A549 treated with Mapracorat at 1 μM for 4 hours (cell line): ENCODE measurements around the gene MAPK4. TPM values are rescaled to one million over a fixed set of nuclear protein-coding genes. Genes with fewer than 3 reads are reported as not detected.

Experiments used
- total RNA-seq: library from RNA; stranded (reverse); fragments of 200-300 nt; extraction: Qiagen RNA extraction; gene quantifications from 5 replicates; pipeline ENCODE4 v1.2.3, GENCODE V29; 2022

The MAPK4 gene
- total RNA-seq = 0.12 to 0.23 TPM (median 0.14 TPM) in 5 replicates

DNA sequence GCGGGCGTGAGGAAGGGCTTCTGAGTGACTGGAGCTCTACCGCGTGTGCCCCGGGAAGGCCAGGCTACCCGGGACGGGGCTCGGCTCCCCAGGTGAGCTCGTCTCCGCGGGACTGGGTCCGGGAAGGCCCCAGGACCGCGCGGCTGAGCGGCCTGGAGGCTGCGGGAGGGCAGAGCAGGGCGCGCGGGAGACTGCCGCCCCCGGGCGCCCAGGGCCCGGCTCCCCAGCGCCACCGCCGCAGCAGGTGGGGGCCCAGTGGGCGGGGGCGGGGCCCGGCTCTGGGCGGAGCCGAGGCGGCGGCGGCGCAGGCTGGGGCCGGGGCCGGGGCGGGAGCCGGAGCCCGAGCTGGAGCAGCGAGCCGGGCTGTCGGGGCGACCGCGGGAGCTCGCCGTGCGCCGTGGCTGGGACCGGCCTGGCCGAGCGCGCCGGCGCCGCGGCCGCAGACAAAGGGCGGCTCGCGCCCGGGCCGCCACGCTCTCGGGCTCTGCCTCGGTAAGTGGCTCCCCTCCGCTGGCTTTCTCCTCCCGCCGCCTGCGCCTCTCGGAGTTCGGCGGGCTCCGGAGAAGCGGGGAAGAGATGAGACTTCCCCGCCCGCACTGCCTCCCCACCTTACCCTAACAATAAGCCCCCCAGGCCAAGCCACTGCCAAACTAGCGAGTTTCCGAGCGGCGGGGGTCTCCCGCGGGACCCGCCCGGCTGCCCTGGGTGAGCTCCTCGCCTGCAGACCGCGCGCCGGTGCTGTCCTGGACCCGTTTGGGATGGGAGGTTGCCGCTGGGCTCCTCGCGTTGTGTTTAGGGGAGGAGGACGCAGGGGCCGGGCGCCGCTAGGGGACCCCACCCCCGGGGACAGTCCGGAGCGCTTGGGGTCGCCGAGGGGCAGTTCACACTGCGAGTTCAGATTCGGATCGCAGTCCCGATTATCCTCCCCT, at the start of gene MAPK4:
Gene MAPK4 (plus strand): TSS at position 336 of the 929 bp plus-strand sequence. CDS start 103,872 bp downstream, outside the sequence.

Other genes with a start within 250 kb of the MAPK4 start
- 11.2 to 11.9 TPM (median 11.7 TPM) in 5 replicates for gene SKA1, start 185.0 kb upstream of the MAPK4 start, total RNA-seq